ENCODE results near the gene PLCG2.

PLCG2 gene

GRCh38 chr16:81863630-81864352 is 84.7 kb downstream of the PLCG2 start:
- Histone ChIP-seq H3K4me3 (ENCODE audit: extremely low read depth, insufficient read depth, low read length, poor library complexity, severe bottlenecking) (no peak overlapping the region), H3K27ac (ENCODE audit: low read depth, low read length, severe bottlenecking) (no peak overlapping the region), H3K36me3 (ENCODE audit: control insufficient read depth, insufficient read depth, low read length) (no peaks in the 10 kb centered on the region), H3K4me1 (ENCODE audit: control insufficient read depth, insufficient read depth, low read length, poor library complexity, severe bottlenecking) (peaks cover 3% of the 10 kb centered on the region), H3K9me3 (ENCODE audit: control insufficient read depth, low read length) (no peaks in the 10 kb centered on the region)
- WGBS, 2 experiments (ENCODE audit: insufficient coverage in 2 of 2) = 56 to 66% methylated on average over 6 of the region's 8 CpGs

- 61 to 77% methylated on average over 10 of the region's 14 CpGs for WGBS, 2 experiments (ENCODE audit: insufficient coverage in 2 of 2)
- Histone ChIP-seq H3K36me3 (ENCODE audit: control insufficient read depth, insufficient read depth, low read length) (no peaks in the 10 kb centered on the region), H3K4me3 (ENCODE audit: extremely low read depth, insufficient read depth, low read length, poor library complexity, severe bottlenecking) (no peak overlapping the region), H3K9me3 (ENCODE audit: control insufficient read depth, low read length) (no peaks in the 10 kb centered on the region), H3K4me1 (ENCODE audit: control insufficient read depth, insufficient read depth, low read length, poor library complexity, severe bottlenecking) (peaks cover 3% of the 10 kb centered on the region), H3K27ac (ENCODE audit: low read depth, low read length, severe bottlenecking) (no peak overlapping the region)
Observed at GRCh38 chr16:81864646-81865382, 85.7 kb downstream of the PLCG2 start.

GRCh38 chr16:81866820-81867440 is 87.8 kb downstream of the PLCG2 start:
- WGBS, 2 experiments (ENCODE audit: insufficient coverage in 2 of 2) = 72% methylated on average over 8 to 9 of the region's 10 CpGs
- peaks cover 2% of the 10 kb centered on the region for H3K4me1 ChIP-seq (ENCODE audit: control insufficient read depth, insufficient read depth, low read length, poor library complexity, severe bottlenecking)
- no peaks in the 10 kb centered on the region for H3K9me3 ChIP-seq (ENCODE audit: control insufficient read depth, low read length)
- H3K36me3 ChIP-seq (ENCODE audit: control insufficient read depth, insufficient read depth, low read length) = no peaks in the 10 kb centered on the region
- no peak overlapping the region for H3K27ac ChIP-seq (ENCODE audit: low read depth, low read length, severe bottlenecking)
- H3K4me3 ChIP-seq (ENCODE audit: extremely low read depth, insufficient read depth, low read length, poor library complexity, severe bottlenecking) = no peak overlapping the region

- 100% methylated on average over 1 to 2 of the region's 3 CpGs for WGBS, 2 experiments (ENCODE audit: insufficient coverage in 2 of 2)
- H3K9me3 ChIP-seq (ENCODE audit: control insufficient read depth, low read length) = no peaks in the 10 kb centered on the region
Observed at GRCh38 chr16:81868057-81868748, 89.1 kb downstream of the PLCG2 start.

GRCh38 chr16:81869326-81869725 is 90.2 kb downstream of the PLCG2 start:
- Histone ChIP-seq H3K9me3 (ENCODE audit: control insufficient read depth, low read length) (no peaks in the 10 kb centered on the region), H3K4me1 (ENCODE audit: control insufficient read depth, insufficient read depth, low read length, poor library complexity, severe bottlenecking) (no peaks in the 10 kb centered on the region), H3K27ac (ENCODE audit: low read depth, low read length, severe bottlenecking) (no peak overlapping the region), H3K4me3 (ENCODE audit: extremely low read depth, insufficient read depth, low read length, poor library complexity, severe bottlenecking) (no peak overlapping the region), H3K36me3 (ENCODE audit: control insufficient read depth, insufficient read depth, low read length) (no peaks in the 10 kb centered on the region)
- WGBS, 2 experiments (ENCODE audit: insufficient coverage in 2 of 2) = 68 to 69% methylated on average over 4 of the region's 5 CpGs

More at GRCh38 chr16:81868057-81868748, 89.1 kb downstream of the PLCG2 start:
- Histone ChIP-seq H3K4me1 (ENCODE audit: control insufficient read depth, insufficient read depth, low read length, poor library complexity, severe bottlenecking) (no peaks in the 10 kb centered on the region), H3K36me3 (ENCODE audit: control insufficient read depth, insufficient read depth, low read length) (no peaks in the 10 kb centered on the region), H3K27ac (ENCODE audit: low read depth, low read length, severe bottlenecking) (no peak overlapping the region), H3K4me3 (ENCODE audit: extremely low read depth, insufficient read depth, low read length, poor library complexity, severe bottlenecking) (no peak overlapping the region)

- Histone ChIP-seq H3K4me1 (ENCODE audit: control insufficient read depth, insufficient read depth, low read length, poor library complexity, severe bottlenecking) (no peaks in the 10 kb centered on the region), H3K9me3 (ENCODE audit: control insufficient read depth, low read length) (no peaks in the 10 kb centered on the region), H3K4me3 (ENCODE audit: extremely low read depth, insufficient read depth, low read length, poor library complexity, severe bottlenecking) (no peak overlapping the region), H3K27ac (ENCODE audit: low read depth, low read length, severe bottlenecking) (no peak overlapping the region), H3K36me3 (ENCODE audit: control insufficient read depth, insufficient read depth, low read length) (no peaks in the 10 kb centered on the region)
- 83 to 100% methylated on average over 2 of the region's 4 CpGs for WGBS, 2 experiments (ENCODE audit: insufficient coverage in 2 of 2)
Observed at GRCh38 chr16:81873206-81873605, 94.1 kb downstream of the PLCG2 start.

- H3K9me3 ChIP-seq (ENCODE audit: control insufficient read depth, low read length) = no peaks in the 10 kb centered on the region
- no peak overlapping the region for H3K27ac ChIP-seq (ENCODE audit: low read depth, low read length, severe bottlenecking)
- 36 to 47% methylated on average over 5 of the region's 6 CpGs for WGBS, 2 experiments (ENCODE audit: insufficient coverage in 2 of 2)
- no peak overlapping the region for H3K4me3 ChIP-seq (ENCODE audit: extremely low read depth, insufficient read depth, low read length, poor library complexity, severe bottlenecking)
- no peaks in the 10 kb centered on the region for H3K36me3 ChIP-seq (ENCODE audit: control insufficient read depth, insufficient read depth, low read length)
- no peaks in the 10 kb centered on the region for H3K4me1 ChIP-seq (ENCODE audit: control insufficient read depth, insufficient read depth, low read length, poor library complexity, severe bottlenecking)
Observed at GRCh38 chr16:81873843-81874752, 95.0 kb downstream of the PLCG2 start.

GRCh38 chr16:81875461-81875860 is 96.4 kb downstream of the PLCG2 start:
- Histone ChIP-seq H3K4me1 (ENCODE audit: control insufficient read depth, insufficient read depth, low read length, poor library complexity, severe bottlenecking) (no peaks in the 10 kb centered on the region), H3K27ac (ENCODE audit: low read depth, low read length, severe bottlenecking) (no peak overlapping the region), H3K36me3 (ENCODE audit: control insufficient read depth, insufficient read depth, low read length) (no peaks in the 10 kb centered on the region), H3K9me3 (ENCODE audit: control insufficient read depth, low read length) (no peaks in the 10 kb centered on the region), H3K4me3 (ENCODE audit: extremely low read depth, insufficient read depth, low read length, poor library complexity, severe bottlenecking) (no peak overlapping the region)
- 57 to 86% methylated on average over 2 to 4 of the region's 5 CpGs for WGBS, 2 experiments (ENCODE audit: insufficient coverage in 2 of 2)

- 90 to 92% methylated on average over 7 to 8 of the region's 10 CpGs for WGBS, 2 experiments (ENCODE audit: insufficient coverage in 2 of 2)
- Histone ChIP-seq H3K27ac (ENCODE audit: low read depth, low read length, severe bottlenecking) (no peak overlapping the region), H3K9me3 (ENCODE audit: control insufficient read depth, low read length) (no peaks in the 10 kb centered on the region)
Observed at GRCh38 chr16:81876273-81876900, 97.3 kb downstream of the PLCG2 start.

More at GRCh38 chr16:81876273-81876900, 97.3 kb downstream of the PLCG2 start:
- H3K4me1 ChIP-seq (ENCODE audit: control insufficient read depth, insufficient read depth, low read length, poor library complexity, severe bottlenecking) = no peaks in the 10 kb centered on the region
- H3K36me3 ChIP-seq (ENCODE audit: control insufficient read depth, insufficient read depth, low read length) = no peaks in the 10 kb centered on the region
- H3K4me3 ChIP-seq (ENCODE audit: extremely low read depth, insufficient read depth, low read length, poor library complexity, severe bottlenecking) = no peak overlapping the region

All from mesodermal cell (in vitro differentiated cells).